Activated CD8-positive, alpha-beta memory T cell treated with anti-CD3 and anti-CD28 coated beads, Interleukin-2, amount 50 U/mL, for 4 hours (primary cell): ENCODE data around the gene CNOT4.
"Not testable (repeated sequence)": the region's sequence is repeated elsewhere in the genome, so short reads cannot be mapped to it uniquely, and the experiment has no call there.

Source experiments
- DNase-seq: peaks from one replicate; pipeline ENCODE4 v3.0.0-alpha.2; 2020

CNOT4 gene

GRCh38 chr7:135353832-135354231, 156.1 kb downstream of the CNOT4 start:
- DNase-seq: no peak

GRCh38 chr7:135352285-135352684, 157.6 kb downstream of the CNOT4 start:
- DNase-seq: no peak

- DNase-seq: not testable (repeated sequence)
Measured at GRCh38 chr7:135351070-135351469, 158.8 kb downstream of the CNOT4 start.

- DNase-seq: no peak
Measured at GRCh38 chr7:135349746-135350145, 160.2 kb downstream of the CNOT4 start.

GRCh38 chr7:135348493-135348892, 161.4 kb downstream of the CNOT4 start:
- DNase-seq: no peak

GRCh38 chr7:135343361-135343760, 166.5 kb downstream of the CNOT4 start:
- DNase-seq: no peak

GRCh38 chr7:135342887-135343286, 167.0 kb downstream of the CNOT4 start:
- no peak for DNase-seq

GRCh38 chr7:135341049-135341448, 168.9 kb downstream of the CNOT4 start:
- no peak for DNase-seq

GRCh38 chr7:135337977-135338550, 171.8 kb downstream of the CNOT4 start:
- DNase-seq: no peak

GRCh38 chr7:135337506-135337905, 172.4 kb downstream of the CNOT4 start:
- DNase-seq: no peak

GRCh38 chr7:135335628-135336139, 174.2 kb downstream of the CNOT4 start:
- DNase-seq: no peak

GRCh38 chr7:135334830-135335543, 174.9 kb downstream of the CNOT4 start:
- DNase-seq: no peak

- no peak for DNase-seq
Measured at GRCh38 chr7:135333946-135334345, 176.0 kb downstream of the CNOT4 start.

GRCh38 chr7:135333200-135333599, 176.7 kb downstream of the CNOT4 start:
- DNase-seq: no peak

GRCh38 chr7:135330088-135330487, 179.8 kb downstream of the CNOT4 start:
- DNase-seq: no peak

GRCh38 chr7:135328526-135328925, 181.4 kb downstream of the CNOT4 start:
- no peak for DNase-seq

- DNase-seq: no peak
Measured at GRCh38 chr7:135328053-135328452, 181.8 kb downstream of the CNOT4 start.

GRCh38 chr7:135327458-135327857, 182.4 kb downstream of the CNOT4 start:
- no peak for DNase-seq

GRCh38 chr7:135326636-135327280, 183.1 kb downstream of the CNOT4 start:
- DNase-seq: no peak

- DNase-seq: no peak
Measured at GRCh38 chr7:135322571-135323340, 187.1 kb downstream of the CNOT4 start.

GRCh38 chr7:135321556-135321955, 188.3 kb downstream of the CNOT4 start:
- no peak for DNase-seq

GRCh38 chr7:135320953-135321352, 188.9 kb downstream of the CNOT4 start:
- DNase-seq: not testable (repeated sequence)

- DNase-seq: no peak
Measured at GRCh38 chr7:135320268-135320667, 189.6 kb downstream of the CNOT4 start.
